Vagina (tissue), 2 donors: ENCODE data around the gene ASIC5. TPM values are rescaled to one million over a fixed set of nuclear protein-coding genes. Genes with fewer than 3 reads are reported as not detected.
"Not testable (repeated sequence)": the region's sequence is repeated elsewhere in the genome, so short reads cannot be mapped to it uniquely, and the experiment has no call there.

ENCODE experiments used
- DNase-seq, 2 donors: peaks; one replicate each; pipeline ENCODE4 v3.0.0-alpha.2; 2017; ENCODE audit errors: extremely low spot score in 2 of 2
- H3K27ac ChIP-seq: fragments of 200-600 bp; sonication (generic); one replicate; pipeline ENCODE4 v1.5.1; 2019
- H3K27me3 ChIP-seq: fragments of 200-600 bp; sonication (generic); one replicate; pipeline ENCODE4 v1.5.1; 2019
- H3K36me3 ChIP-seq, 2 donors: fragments of 200-600 bp; sonication (generic); one replicate each; pipeline ENCODE4 v1.5.1; 2017 to 2019
- H3K4me1 ChIP-seq: fragments of 200-600 bp; sonication (generic); one replicate; pipeline ENCODE4 v1.5.1; 2019
- H3K4me3 ChIP-seq, 2 donors: fragments of 200-600 bp; sonication (generic); 1 replicate in 1 of 2; 2 replicates in 1 of 2; pipeline ENCODE4 v1.5.1; 2016 to 2019
- H3K9me3 ChIP-seq: fragments of 200-600 bp; sonication (generic); one replicate; pipeline ENCODE4 v1.5.1; 2019
- POLR2A ChIP-seq, 2 donors: fragments of 450-650 bp; IDR thresholded peaks; one replicate each; pipeline ENCODE4 v1.6.1; 2017; ENCODE audit warnings: antibody characterized with exemption in 2 of 2, mild to moderate bottlenecking in 2 of 2, moderate library complexity in 2 of 2
- POLR2AphosphoS5 ChIP-seq, 2 donors: sonication (generic); formaldehyde crosslinking; IDR thresholded peaks; one replicate each; pipeline ENCODE4 v1.9.0; 2017; ENCODE audit warnings: antibody characterized with exemption in 2 of 2, mild to moderate bottlenecking in 2 of 2, low read depth in 1 of 2; ENCODE audit not compliant: insufficient read depth in 1 of 2
- intact Hi-C: fragments of 100-400 bp; cut with DNase I; formaldehyde crosslinking; loops from one replicate; pipeline ENCODE4 v1.15.1; 2023
- total RNA-seq: library from RNA; depleted of rRNA; stranded (reverse); fragments of >200 nt; gene quantifications from one replicate; pipeline ENCODE4 v1.2.3, GENCODE V29; 2016
- TF ChIP-seq, protein P1 (sequence below), 3 experiments: fragments of 450-650 bp in 2 of 3; fragments of 200-600 bp in 1 of 3; sonication (generic) in 1 of 3; IDR thresholded peaks; one replicate each; pipeline ENCODE4 v1.5.1; 2017 to 2019; ENCODE audit warnings: antibody characterized with exemption in 3 of 3, mild to moderate bottlenecking in 2 of 3, moderate library complexity in 2 of 3

The ASIC5 gene
- total RNA-seq, 1 donor from 2014 or later = not detected

- Histone ChIP-seq H3K4me1 (no peaks in the 10 kb centered on the region), H3K27me3 (no peaks in the 10 kb centered on the region), H3K9me3 (no peaks in the 10 kb centered on the region), H3K36me3 (peaks cover 0 to 14% of the 10 kb centered on the region in 2 donors), H3K27ac (no peak overlapping the region), H3K4me3 (no peak overlapping the region)
- intact Hi-C loops = loop anchor here (5.0 to 10.0 kb wide), 2 partner anchors 122 to 354 kb away; no protein-coding TSS in a partner anchor
- TF ChIP-seq, protein P1, sequence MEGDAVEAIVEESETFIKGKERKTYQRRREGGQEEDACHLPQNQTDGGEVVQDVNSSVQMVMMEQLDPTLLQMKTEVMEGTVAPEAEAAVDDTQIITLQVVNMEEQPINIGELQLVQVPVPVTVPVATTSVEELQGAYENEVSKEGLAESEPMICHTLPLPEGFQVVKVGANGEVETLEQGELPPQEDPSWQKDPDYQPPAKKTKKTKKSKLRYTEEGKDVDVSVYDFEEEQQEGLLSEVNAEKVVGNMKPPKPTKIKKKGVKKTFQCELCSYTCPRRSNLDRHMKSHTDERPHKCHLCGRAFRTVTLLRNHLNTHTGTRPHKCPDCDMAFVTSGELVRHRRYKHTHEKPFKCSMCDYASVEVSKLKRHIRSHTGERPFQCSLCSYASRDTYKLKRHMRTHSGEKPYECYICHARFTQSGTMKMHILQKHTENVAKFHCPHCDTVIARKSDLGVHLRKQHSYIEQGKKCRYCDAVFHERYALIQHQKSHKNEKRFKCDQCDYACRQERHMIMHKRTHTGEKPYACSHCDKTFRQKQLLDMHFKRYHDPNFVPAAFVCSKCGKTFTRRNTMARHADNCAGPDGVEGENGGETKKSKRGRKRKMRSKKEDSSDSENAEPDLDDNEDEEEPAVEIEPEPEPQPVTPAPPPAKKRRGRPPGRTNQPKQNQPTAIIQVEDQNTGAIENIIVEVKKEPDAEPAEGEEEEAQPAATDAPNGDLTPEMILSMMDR (IDR thresholded peaks at IDR 0.05) = no peak
- TF ChIP-seq POLR2AphosphoS5 (IDR thresholded peaks at IDR 0.05; ENCODE audit: insufficient read depth in 1 of 2, low read depth in 1 of 2) (no peak), POLR2A (IDR thresholded peaks at IDR 0.05) (no peak)
- no peak for DNase-seq
Observed at GRCh38 chr4:155799116-155799793, 66.8 kb downstream of the ASIC5 start.

DNA sequence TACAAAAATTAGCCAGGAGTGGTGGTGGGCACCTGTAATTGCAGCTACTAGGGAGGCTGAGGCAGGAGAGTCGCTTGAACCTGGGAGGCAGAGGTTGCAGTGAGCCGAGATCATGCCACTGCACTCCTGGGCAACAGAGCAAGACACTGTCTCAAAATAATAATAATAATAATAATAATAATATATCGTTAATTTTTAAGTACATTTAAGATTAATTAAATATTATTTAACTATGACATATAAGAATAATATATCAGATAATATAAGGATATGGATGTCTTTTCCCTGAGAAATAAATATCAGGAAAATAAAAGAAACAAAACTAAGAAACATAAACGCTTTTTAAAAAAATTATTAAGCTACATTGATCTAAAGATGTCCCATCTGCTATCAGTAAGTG, 68.5 kb downstream of the ASIC5 start:
- DNase-seq, H3K4me3 ChIP-seq, H3K27ac ChIP-seq, H3K4me1 ChIP-seq, H3K9me3 ChIP-seq, H3K36me3 ChIP-seq, H3K27me3 ChIP-seq: not testable (repeated sequence)
- intact Hi-C loops = loop anchor here (5.0 to 10.0 kb wide), 2 partner anchors 120 to 353 kb away; no protein-coding TSS in a partner anchor

GRCh38 chr4:155795991-155796390, 70.1 kb downstream of the ASIC5 start:
- H3K9me3 ChIP-seq = no peaks in the 10 kb centered on the region
- DNase-seq = no peak
- intact Hi-C loops = loop anchor here (5.0 to 10.0 kb wide), 2 partner anchors 119 to 351 kb away; no protein-coding TSS in a partner anchor
- H3K4me3 ChIP-seq = no peak overlapping the region
- H3K27ac ChIP-seq = no peak overlapping the region
- TF ChIP-seq POLR2A (IDR thresholded peaks at IDR 0.05) (no peak), POLR2AphosphoS5 (IDR thresholded peaks at IDR 0.05; ENCODE audit: insufficient read depth in 1 of 2, low read depth in 1 of 2) (no peak)
- TF ChIP-seq, protein P1 (IDR thresholded peaks at IDR 0.05) = no peak
- no peaks in the 10 kb centered on the region for H3K4me1 ChIP-seq
- no peaks in the 10 kb centered on the region for H3K36me3 ChIP-seq
- no peaks in the 10 kb centered on the region for H3K27me3 ChIP-seq

- H3K27me3 ChIP-seq = no peaks in the 10 kb centered on the region
- H3K27ac ChIP-seq = no peak overlapping the region
- H3K4me1 ChIP-seq = no peaks in the 10 kb centered on the region
- H3K4me3 ChIP-seq = no peak overlapping the region
- TF ChIP-seq POLR2A (IDR thresholded peaks at IDR 0.05) (no peak), POLR2AphosphoS5 (IDR thresholded peaks at IDR 0.05; ENCODE audit: insufficient read depth in 1 of 2, low read depth in 1 of 2) (no peak)
- TF ChIP-seq, protein P1 (IDR thresholded peaks at IDR 0.05) = no peak
- intact Hi-C loops = loop anchor here (5.0 to 10.0 kb wide), 2 partner anchors 117 to 350 kb away; no protein-coding TSS in a partner anchor
- DNase-seq = no peak
- no peaks in the 10 kb centered on the region for H3K9me3 ChIP-seq
- no peaks in the 10 kb centered on the region for H3K36me3 ChIP-seq
Observed at GRCh38 chr4:155794589-155795236, 71.4 kb downstream of the ASIC5 start.

GRCh38 chr4:155789982-155790381, 76.1 kb downstream of the ASIC5 start:
- no peaks in the 10 kb centered on the region for H3K36me3 ChIP-seq
- no peak for DNase-seq
- intact Hi-C loops = loop anchor here (10.0 kb wide), 1 partner anchor 345 kb away; no protein-coding TSS in a partner anchor
- no peaks in the 10 kb centered on the region for H3K4me1 ChIP-seq
- H3K27ac ChIP-seq = no peak overlapping the region
- no peaks in the 10 kb centered on the region for H3K27me3 ChIP-seq
- TF ChIP-seq, protein P1 (IDR thresholded peaks at IDR 0.05) = no peak
- no peak for TF ChIP-seq POLR2A (IDR thresholded peaks at IDR 0.05)
- no peak overlapping the region for H3K4me3 ChIP-seq
- no peaks in the 10 kb centered on the region for H3K9me3 ChIP-seq
